Erythroblast (primary cell): Measurements from ENCODE around the gene ITPKC.

Experiments used
- GATA1 ChIP-seq: IDR thresholded peaks from 2 replicates; pipeline ENCODE4 v1.6.1; 2011; ENCODE audit warnings: low read depth, mild to moderate bottlenecking, control low read depth, low read length, moderate library complexity
- POLR2A ChIP-seq: IDR thresholded peaks from 2 replicates; pipeline ENCODE4 v1.6.1; 2011; ENCODE audit warnings: mild to moderate bottlenecking, low read length

DNA sequence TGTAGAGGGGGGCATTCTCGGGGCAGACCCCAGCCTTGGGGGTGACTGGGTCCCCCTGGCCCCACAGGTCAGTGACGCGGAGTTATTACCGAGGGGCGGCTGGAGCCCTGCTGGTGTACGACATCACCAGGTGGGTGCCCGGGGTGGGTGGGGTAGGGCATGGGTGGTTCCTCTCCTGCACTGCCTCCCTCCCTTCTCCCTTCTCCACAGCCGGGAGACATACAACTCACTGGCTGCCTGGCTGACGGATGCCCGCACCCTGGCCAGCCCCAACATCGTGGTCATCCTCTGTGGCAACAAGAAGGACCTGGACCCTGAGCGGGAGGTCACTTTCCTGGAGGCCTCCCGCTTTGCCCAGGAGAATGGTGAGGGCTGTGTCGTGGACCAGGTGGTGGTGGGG is 66.8 kb downstream of the ITPKC start:
- TF ChIP-seq POLR2A (no peak), GATA1 (no peak)
